HepG2 (cell line): ENCODE results near the gene NREP. TPM values are rescaled to one million over a fixed set of nuclear protein-coding genes. Genes with fewer than 3 reads are reported as not detected.

Experiments
- EEA1 ChIP-seq: sonication (generic); formaldehyde crosslinking; IDR thresholded peaks from 2 replicates; pipeline ENCODE4 v1.5.1; 2020; ENCODE audit warnings: mild to moderate bottlenecking, missing genetic modification reagents, borderline replicate concordance
- FOXK2 ChIP-seq: fragments of 450-650 bp; IDR thresholded peaks from 2 replicates; pipeline ENCODE4 v1.6.1; 2016
- MAZ ChIP-seq, 2 experiments: sonication (generic) in 1 of 2; formaldehyde crosslinking in 1 of 2; IDR thresholded peaks; 2 replicates each; pipeline versions ENCODE4 v1.5.0 to v1.6.1; 2012 to 2020; ENCODE audit warnings: low read depth in 2 of 2, mild to moderate bottlenecking in 2 of 2, borderline replicate concordance in 1 of 2, improper control_type of control experiment in 1 of 2, low read length in 1 of 2, missing genetic modification reagents in 1 of 2, moderate library complexity in 1 of 2
- MEF2D ChIP-seq: sonication (generic); formaldehyde crosslinking; IDR thresholded peaks from 2 replicates; pipeline ENCODE4 v1.5.1; 2020; ENCODE audit warnings: mild to moderate bottlenecking, missing genetic modification reagents
- NCOA2 ChIP-seq: sonication (generic); formaldehyde crosslinking; IDR thresholded peaks from 2 replicates; pipeline ENCODE4 v1.8.0; 2022; ENCODE audit warnings: inconsistent platforms
- RBFOX2 ChIP-seq: fragments of 200-400 bp; formaldehyde crosslinking; IDR thresholded peaks from 2 replicates; pipeline ENCODE4 v1.6.1; 2017; ENCODE audit warnings: low read depth, mild to moderate bottlenecking, low read length
- REL ChIP-seq: sonication (generic); formaldehyde crosslinking; conservative IDR thresholded peaks from 2 replicates; pipeline ENCODE4 v1.8.0; 2022; ENCODE audit warnings: mild to moderate bottlenecking, missing genetic modification reagents, moderate library complexity
- ZBTB42 ChIP-seq: sonication (generic); formaldehyde crosslinking; IDR thresholded peaks from 2 replicates; pipeline ENCODE4 v1.5.0; 2020; ENCODE audit warnings: mild to moderate bottlenecking, missing genetic modification reagents
- ZNF350 ChIP-seq: sonication (generic); formaldehyde crosslinking; IDR thresholded peaks from 2 replicates; pipeline ENCODE4 v1.4.0; 2020; ENCODE audit warnings: mild to moderate bottlenecking, low read depth, missing genetic modification reagents, borderline replicate concordance
- ZNF552 ChIP-seq: sonication (generic); formaldehyde crosslinking; IDR thresholded peaks from 2 replicates; pipeline ENCODE4 v1.9.0; 2022; ENCODE audit warnings: missing genetic modification reagents, mild to moderate bottlenecking, borderline replicate concordance
- polyA plus RNA-seq, 8 experiments: library from polyadenylated mRNA; depleted of rRNA in 3 of 8; stranded (reverse) in 7 of 8; unstranded in 1 of 8; fragments of >200 nt; fragmentation: Illumina TruSeq in 4 of 8; extraction: Trizol in 4 of 8; gene quantifications; 2 replicates each; pipeline versions ENCODE4 v1.2.1 to v1.2.3, GENCODE V29; 2011 to 2016; ENCODE audit warnings: low read depth in 4 of 8, missing spikeins in 1 of 8, mixed read lengths in 1 of 8; ENCODE audit not compliant: insufficient read depth in 1 of 8
- total RNA-seq, 5 experiments: library from RNA; depleted of rRNA; stranded (reverse); fragments of >200 nt; fragmentation: Illumina TruSeq; extraction: Trizol; gene quantifications; 2 replicates each; pipeline ENCODE4 v1.2.3, GENCODE V29; 2016; ENCODE audit warnings: low read depth in 1 of 5
- TF ChIP-seq, protein P1 (sequence below): IDR thresholded peaks from 2 replicates; pipeline ENCODE4 v1.4.0; 2020; ENCODE audit warnings: mild to moderate bottlenecking, missing genetic modification reagents
- TF ChIP-seq, protein P2 (sequence below): IDR thresholded peaks from 2 replicates; pipeline ENCODE4 v1.6.1; 2016; ENCODE audit warnings: missing compliant biosample characterization, missing genetic modification reagents, borderline replicate concordance
- TF ChIP-seq, protein P3 (sequence below): sonication (generic); formaldehyde crosslinking; conservative IDR thresholded peaks from 2 replicates; pipeline ENCODE4 v1.8.0; 2022; ENCODE audit warnings: mild to moderate bottlenecking, moderate library complexity, missing genetic modification reagents
- TF ChIP-seq, protein P4 (sequence below): sonication (generic); formaldehyde crosslinking; IDR thresholded peaks from 2 replicates; pipeline ENCODE4 v1.4.0; 2020; ENCODE audit warnings: low read depth, missing genetic modification reagents
- TF ChIP-seq, protein P5 (sequence below): IDR thresholded peaks from 2 replicates; pipeline ENCODE4 v1.6.1; 2012; ENCODE audit warnings: low read length, improper control_type of control experiment

NREP gene
- total and polyA plus RNA-seq, 2 of the 13 experiments (the other 11 are each of a cell fraction or from before 2014, with no cell fraction given): 40.5 to 102 TPM

DNA sequence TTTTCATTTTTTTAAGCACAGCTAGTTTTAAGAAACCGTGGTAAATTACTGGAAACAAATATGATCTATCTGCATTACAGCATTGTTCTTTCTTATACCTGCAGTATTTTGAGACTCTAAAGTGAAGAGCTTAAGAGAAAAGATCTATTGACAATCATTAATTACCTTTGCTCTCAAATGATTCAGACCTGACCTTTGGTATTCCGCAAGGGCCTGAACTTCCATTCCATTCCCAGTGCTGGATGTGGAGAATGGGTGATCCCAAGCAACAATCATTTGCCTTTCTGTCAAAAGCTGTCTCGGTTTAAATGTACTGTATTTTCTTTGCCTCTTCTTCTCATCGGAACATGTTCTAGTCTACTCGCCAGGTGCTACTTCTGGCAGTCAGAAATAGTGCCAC is 18.9 kb downstream of the NREP start (continued):
- TF ChIP-seq ZBTB42 (CRISPR knock-in tag) (no peak), EEA1 (CRISPR knock-in tag) (no peak), ZNF552 (no peak), FOXK2 (no peak), MEF2D (no peak), ZNF350 (CRISPR knock-in tag) (no peak), NCOA2 (CRISPR knock-in tag) (no peak), REL (CRISPR knock-in tag) (no peak), RBFOX2 (no peak), MAZ (IDR thresholded peaks at IDR 0.05; ENCODE audit: borderline replicate concordance, low read depth, low read length) (no peak), MAZ (CRISPR knock-in tag; IDR thresholded peaks at IDR 0.05; ENCODE audit: low read depth) (no peak)
- TF ChIP-seq, protein P1, sequence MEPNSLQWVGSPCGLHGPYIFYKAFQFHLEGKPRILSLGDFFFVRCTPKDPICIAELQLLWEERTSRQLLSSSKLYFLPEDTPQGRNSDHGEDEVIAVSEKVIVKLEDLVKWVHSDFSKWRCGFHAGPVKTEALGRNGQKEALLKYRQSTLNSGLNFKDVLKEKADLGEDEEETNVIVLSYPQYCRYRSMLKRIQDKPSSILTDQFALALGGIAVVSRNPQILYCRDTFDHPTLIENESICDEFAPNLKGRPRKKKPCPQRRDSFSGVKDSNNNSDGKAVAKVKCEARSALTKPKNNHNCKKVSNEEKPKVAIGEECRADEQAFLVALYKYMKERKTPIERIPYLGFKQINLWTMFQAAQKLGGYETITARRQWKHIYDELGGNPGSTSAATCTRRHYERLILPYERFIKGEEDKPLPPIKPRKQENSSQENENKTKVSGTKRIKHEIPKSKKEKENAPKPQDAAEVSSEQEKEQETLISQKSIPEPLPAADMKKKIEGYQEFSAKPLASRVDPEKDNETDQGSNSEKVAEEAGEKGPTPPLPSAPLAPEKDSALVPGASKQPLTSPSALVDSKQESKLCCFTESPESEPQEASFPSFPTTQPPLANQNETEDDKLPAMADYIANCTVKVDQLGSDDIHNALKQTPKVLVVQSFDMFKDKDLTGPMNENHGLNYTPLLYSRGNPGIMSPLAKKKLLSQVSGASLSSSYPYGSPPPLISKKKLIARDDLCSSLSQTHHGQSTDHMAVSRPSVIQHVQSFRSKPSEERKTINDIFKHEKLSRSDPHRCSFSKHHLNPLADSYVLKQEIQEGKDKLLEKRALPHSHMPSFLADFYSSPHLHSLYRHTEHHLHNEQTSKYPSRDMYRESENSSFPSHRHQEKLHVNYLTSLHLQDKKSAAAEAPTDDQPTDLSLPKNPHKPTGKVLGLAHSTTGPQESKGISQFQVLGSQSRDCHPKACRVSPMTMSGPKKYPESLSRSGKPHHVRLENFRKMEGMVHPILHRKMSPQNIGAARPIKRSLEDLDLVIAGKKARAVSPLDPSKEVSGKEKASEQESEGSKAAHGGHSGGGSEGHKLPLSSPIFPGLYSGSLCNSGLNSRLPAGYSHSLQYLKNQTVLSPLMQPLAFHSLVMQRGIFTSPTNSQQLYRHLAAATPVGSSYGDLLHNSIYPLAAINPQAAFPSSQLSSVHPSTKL (CRISPR knock-in tag): peak; percentile 57; the same call in 1 of the 2 replicates
- TF ChIP-seq, protein P2, sequence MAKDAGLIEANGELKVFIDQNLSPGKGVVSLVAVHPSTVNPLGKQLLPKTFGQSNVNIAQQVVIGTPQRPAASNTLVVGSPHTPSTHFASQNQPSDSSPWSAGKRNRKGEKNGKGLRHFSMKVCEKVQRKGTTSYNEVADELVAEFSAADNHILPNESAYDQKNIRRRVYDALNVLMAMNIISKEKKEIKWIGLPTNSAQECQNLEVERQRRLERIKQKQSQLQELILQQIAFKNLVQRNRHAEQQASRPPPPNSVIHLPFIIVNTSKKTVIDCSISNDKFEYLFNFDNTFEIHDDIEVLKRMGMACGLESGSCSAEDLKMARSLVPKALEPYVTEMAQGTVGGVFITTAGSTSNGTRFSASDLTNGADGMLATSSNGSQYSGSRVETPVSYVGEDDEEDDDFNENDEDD (CRISPR knock-in tag): no peak
- TF ChIP-seq, protein P3, sequence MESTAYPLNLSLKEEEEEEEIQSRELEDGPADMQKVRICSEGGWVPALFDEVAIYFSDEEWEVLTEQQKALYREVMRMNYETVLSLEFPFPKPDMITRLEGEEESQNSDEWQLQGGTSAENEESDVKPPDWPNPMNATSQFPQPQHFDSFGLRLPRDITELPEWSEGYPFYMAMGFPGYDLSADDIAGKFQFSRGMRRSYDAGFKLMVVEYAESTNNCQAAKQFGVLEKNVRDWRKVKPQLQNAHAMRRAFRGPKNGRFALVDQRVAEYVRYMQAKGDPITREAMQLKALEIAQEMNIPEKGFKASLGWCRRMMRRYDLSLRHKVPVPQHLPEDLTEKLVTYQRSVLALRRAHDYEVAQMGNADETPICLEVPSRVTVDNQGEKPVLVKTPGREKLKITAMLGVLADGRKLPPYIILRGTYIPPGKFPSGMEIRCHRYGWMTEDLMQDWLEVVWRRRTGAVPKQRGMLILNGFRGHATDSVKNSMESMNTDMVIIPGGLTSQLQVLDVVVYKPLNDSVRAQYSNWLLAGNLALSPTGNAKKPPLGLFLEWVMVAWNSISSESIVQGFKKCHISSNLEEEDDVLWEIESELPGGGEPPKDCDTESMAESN: 0 out of 2 replicates have a peak, but pooled peaks have one; percentile 27
- TF ChIP-seq, protein P4, sequence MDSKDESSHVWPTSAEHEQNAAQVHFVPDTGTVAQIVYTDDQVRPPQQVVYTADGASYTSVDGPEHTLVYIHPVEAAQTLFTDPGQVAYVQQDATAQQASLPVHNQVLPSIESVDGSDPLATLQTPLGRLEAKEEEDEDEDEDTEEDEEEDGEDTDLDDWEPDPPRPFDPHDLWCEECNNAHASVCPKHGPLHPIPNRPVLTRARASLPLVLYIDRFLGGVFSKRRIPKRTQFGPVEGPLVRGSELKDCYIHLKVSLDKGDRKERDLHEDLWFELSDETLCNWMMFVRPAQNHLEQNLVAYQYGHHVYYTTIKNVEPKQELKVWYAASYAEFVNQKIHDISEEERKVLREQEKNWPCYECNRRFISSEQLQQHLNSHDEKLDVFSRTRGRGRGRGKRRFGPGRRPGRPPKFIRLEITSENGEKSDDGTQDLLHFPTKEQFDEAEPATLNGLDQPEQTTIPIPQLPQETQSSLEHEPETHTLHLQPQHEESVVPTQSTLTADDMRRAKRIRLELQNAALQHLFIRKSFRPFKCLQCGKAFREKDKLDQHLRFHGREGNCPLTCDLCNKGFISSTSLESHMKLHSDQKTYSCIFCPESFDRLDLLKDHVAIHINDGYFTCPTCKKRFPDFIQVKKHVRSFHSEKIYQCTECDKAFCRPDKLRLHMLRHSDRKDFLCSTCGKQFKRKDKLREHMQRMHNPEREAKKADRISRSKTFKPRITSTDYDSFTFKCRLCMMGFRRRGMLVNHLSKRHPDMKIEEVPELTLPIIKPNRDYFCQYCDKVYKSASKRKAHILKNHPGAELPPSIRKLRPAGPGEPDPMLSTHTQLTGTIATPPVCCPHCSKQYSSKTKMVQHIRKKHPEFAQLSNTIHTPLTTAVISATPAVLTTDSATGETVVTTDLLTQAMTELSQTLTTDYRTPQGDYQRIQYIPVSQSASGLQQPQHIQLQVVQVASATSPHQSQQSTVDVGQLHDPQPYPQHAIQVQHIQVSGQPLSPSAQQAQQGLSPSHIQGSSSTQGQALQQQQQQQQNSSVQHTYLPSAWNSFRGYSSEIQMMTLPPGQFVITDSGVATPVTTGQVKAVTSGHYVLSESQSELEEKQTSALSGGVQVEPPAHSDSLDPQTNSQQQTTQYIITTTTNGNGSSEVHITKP (CRISPR knock-in tag): 0 out of 2 replicates have a peak, but pooled peaks have one; percentile 52
- TF ChIP-seq, protein P5, sequence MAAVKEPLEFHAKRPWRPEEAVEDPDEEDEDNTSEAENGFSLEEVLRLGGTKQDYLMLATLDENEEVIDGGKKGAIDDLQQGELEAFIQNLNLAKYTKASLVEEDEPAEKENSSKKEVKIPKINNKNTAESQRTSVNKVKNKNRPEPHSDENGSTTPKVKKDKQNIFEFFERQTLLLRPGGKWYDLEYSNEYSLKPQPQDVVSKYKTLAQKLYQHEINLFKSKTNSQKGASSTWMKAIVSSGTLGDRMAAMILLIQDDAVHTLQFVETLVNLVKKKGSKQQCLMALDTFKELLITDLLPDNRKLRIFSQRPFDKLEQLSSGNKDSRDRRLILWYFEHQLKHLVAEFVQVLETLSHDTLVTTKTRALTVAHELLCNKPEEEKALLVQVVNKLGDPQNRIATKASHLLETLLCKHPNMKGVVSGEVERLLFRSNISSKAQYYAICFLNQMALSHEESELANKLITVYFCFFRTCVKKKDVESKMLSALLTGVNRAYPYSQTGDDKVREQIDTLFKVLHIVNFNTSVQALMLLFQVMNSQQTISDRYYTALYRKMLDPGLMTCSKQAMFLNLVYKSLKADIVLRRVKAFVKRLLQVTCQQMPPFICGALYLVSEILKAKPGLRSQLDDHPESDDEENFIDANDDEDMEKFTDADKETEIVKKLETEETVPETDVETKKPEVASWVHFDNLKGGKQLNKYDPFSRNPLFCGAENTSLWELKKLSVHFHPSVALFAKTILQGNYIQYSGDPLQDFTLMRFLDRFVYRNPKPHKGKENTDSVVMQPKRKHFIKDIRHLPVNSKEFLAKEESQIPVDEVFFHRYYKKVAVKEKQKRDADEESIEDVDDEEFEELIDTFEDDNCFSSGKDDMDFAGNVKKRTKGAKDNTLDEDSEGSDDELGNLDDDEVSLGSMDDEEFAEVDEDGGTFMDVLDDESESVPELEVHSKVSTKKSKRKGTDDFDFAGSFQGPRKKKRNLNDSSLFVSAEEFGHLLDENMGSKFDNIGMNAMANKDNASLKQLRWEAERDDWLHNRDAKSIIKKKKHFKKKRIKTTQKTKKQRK: no peak
